ENCODE results near the gene ZNF678. TPM values are rescaled to one million over a fixed set of nuclear protein-coding genes. Genes with fewer than 3 reads are reported as not detected.

Gene ZNF678
- polyA plus RNA-seq, 2 of the 4 experiments (the other 2 are of a cell fraction), result 3.5 to 6.9 TPM

DNA sequence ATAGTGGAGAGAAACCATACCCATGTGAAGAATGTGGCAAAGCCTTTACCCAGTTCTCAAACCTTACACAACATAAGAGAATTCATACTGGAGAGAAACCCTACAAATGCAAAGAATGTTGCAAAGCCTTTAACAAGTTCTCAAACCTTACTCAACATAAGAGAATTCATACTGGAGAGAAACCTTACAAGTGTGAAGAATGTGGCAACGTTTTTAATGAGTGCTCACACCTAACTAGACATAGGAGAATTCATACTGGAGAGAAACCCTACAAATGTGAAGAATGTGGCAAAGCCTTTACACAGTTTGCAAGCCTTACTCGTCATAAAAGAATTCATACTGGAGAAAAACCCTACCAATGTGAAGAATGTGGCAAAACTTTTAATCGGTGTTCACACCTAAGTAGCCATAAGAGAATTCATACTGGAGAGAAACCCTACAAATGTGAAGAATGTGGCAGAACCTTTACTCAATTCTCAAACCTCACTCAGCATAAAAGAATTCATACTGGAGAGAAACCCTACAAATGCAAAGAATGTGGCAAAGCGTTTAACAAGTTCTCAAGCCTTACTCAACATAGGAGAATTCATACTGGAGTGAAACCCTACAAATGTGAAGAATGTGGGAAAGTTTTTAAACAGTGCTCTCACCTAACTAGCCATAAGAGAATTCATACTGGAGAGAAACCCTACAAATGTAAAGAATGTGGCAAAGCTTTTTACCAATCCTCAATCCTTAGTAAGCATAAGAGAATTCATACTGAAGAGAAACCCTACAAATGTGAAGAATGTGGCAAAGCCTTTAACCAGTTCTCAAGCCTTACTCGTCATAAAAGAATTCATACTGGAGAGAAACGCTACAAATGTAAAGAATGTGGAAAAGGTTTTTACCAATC is 91.7 kb downstream of the ZNF678 start:
- no peak for ATAC-seq
- DNase-seq (ENCODE audit: low read depth in 1 of 2, low spot score in 1 of 2), result no peak
- FAIRE-seq, result no peak
- POLR2A ChIA-PET, result no interaction called here
- H3K27ac ChIP-seq, result no peak overlapping the region
- 65% methylated on average over 6 of the region's 6 CpGs for WGBS (ENCODE audit: missing lambda C conversion rate)
- H3K4me1 ChIP-seq, result no peaks in the 10 kb centered on the region
- CTCF ChIA-PET, result interaction anchor here (0.8 kb wide), 1 partner anchor 12 kb away, joined by 3 read pairs; no protein-coding TSS in a partner anchor
- H3K4me3 ChIP-seq, result no peak overlapping the region
- H3K9me3 ChIP-seq, result peaks cover 94% of the 10 kb centered on the region
- no peak overlapping the region for H3K4me2 ChIP-seq
- TF ChIP-seq GATA3 (IDR thresholded peaks at IDR 0.05; ENCODE audit: borderline replicate concordance) (peak; percentile 48; the same call in 1 of the 2 replicates), KDM1A (IDR thresholded peaks at IDR 0.05; ENCODE audit: low read depth) (peak; percentile 49; the same call in 1 of the 2 replicates), CBX2 (IDR thresholded peaks at IDR 0.05; ENCODE audit: borderline replicate concordance, low read depth) (no peak), TFCP2L1 (CRISPR knock-in tag; IDR thresholded peaks at IDR 0.05) (no peak), ZSCAN20 (CRISPR knock-in tag; IDR thresholded peaks at IDR 0.05) (no peak)
- TF ChIP-seq, protein P1, sequence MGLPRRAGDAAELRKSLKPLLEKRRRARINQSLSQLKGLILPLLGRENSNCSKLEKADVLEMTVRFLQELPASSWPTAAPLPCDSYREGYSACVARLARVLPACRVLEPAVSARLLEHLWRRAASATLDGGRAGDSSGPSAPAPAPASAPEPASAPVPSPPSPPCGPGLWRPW (IDR thresholded peaks at IDR 0.05), result 0 out of 2 replicates have a peak, but pooled peaks have one; percentile 37

DNA sequence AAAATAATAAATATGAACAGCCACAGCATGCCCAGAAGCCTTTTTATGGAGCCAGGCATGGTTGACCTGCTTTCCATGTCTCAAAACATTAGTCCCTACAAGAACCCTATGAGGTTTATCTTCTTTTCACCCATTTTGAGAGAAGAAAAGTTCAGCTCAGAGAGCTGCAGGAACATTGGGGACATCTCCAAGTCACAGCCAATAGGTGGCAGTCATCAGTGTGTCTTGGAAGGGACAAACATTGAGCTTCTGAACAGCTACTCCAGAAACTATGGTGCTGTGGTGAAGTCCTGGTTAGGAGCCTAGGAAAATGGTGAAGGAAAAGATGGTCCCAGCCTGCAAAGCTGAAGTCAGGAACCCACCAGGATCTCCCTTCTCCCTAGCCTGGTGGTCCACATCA is 98.1 kb downstream of the ZNF678 start:
- peak in 1 of 2 experiments; percentile 23 for DNase-seq (ENCODE audit: low read depth in 1 of 2, low spot score in 1 of 2)
- no peak for TF ChIP-seq MAFK (IDR thresholded peaks at IDR 0.05; ENCODE audit: partially characterized antibody)
- TF ChIP-seq KDM1A (IDR thresholded peaks at IDR 0.05; ENCODE audit: low read depth), result no peak
- TF ChIP-seq GATA3 (IDR thresholded peaks at IDR 0.05; ENCODE audit: borderline replicate concordance), result no peak
- no peak for TF ChIP-seq BHLHE40 (IDR thresholded peaks at IDR 0.05; ENCODE audit: low read depth, low read length)
- TF ChIP-seq HOXB5 (CRISPR knock-in tag; IDR thresholded peaks at IDR 0.05), result no peak
- TF ChIP-seq RARB (CRISPR knock-in tag; IDR thresholded peaks at IDR 0.05), result no peak
- TF ChIP-seq FOSL2 (IDR thresholded peaks at IDR 0.05), result no peak
- TF ChIP-seq FOSL2 (CRISPR knock-in tag; IDR thresholded peaks at IDR 0.05), result no peak
- Histone ChIP-seq H3K4me2 (no peak overlapping the region), H3K27ac (no peak overlapping the region), H3K9me3 (peaks cover 92% of the 10 kb centered on the region), H3K4me1 (no peaks in the 10 kb centered on the region), H3K4me3 (no peak overlapping the region)
- FAIRE-seq, result no peak
- ChIA-PET CTCF (no interaction called here), POLR2A (no interaction called here)
- ATAC-seq, result no peak

DNA sequence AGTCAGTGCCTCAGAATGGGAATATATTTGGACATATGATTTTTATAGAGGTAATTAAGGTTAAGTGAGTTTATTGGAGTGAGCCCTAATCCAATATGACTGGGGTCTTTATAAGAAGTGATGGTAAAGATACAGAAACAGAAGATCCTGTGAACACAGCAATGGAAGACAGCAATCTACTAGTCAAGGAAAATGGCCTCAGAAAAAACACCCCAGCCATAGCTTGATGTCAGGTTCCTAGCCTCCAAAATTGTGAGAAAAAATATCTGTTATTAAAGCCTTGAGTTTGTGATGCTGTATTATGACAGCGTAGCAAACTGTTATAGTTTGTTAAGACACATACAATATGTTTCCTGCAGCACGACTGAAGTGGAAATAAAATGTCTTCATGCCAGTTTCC is 99.6 kb downstream of the ZNF678 start:
- no peak for FAIRE-seq
- no peak for DNase-seq (ENCODE audit: low read depth in 1 of 2, low spot score in 1 of 2)
- TF ChIP-seq HOXB5 (CRISPR knock-in tag; IDR thresholded peaks at IDR 0.05), result no peak
- no peak for TF ChIP-seq BHLHE40 (IDR thresholded peaks at IDR 0.05; ENCODE audit: low read depth, low read length)
- no peak for TF ChIP-seq CEBPB (IDR thresholded peaks at IDR 0.05)
- TF ChIP-seq HOXB13 (CRISPR knock-in tag; IDR thresholded peaks at IDR 0.05; ENCODE audit: low read depth), result no peak
- no peak for TF ChIP-seq RCOR1 (IDR thresholded peaks at IDR 0.05; ENCODE audit: low read depth, low read length)
- TF ChIP-seq, protein P2, sequence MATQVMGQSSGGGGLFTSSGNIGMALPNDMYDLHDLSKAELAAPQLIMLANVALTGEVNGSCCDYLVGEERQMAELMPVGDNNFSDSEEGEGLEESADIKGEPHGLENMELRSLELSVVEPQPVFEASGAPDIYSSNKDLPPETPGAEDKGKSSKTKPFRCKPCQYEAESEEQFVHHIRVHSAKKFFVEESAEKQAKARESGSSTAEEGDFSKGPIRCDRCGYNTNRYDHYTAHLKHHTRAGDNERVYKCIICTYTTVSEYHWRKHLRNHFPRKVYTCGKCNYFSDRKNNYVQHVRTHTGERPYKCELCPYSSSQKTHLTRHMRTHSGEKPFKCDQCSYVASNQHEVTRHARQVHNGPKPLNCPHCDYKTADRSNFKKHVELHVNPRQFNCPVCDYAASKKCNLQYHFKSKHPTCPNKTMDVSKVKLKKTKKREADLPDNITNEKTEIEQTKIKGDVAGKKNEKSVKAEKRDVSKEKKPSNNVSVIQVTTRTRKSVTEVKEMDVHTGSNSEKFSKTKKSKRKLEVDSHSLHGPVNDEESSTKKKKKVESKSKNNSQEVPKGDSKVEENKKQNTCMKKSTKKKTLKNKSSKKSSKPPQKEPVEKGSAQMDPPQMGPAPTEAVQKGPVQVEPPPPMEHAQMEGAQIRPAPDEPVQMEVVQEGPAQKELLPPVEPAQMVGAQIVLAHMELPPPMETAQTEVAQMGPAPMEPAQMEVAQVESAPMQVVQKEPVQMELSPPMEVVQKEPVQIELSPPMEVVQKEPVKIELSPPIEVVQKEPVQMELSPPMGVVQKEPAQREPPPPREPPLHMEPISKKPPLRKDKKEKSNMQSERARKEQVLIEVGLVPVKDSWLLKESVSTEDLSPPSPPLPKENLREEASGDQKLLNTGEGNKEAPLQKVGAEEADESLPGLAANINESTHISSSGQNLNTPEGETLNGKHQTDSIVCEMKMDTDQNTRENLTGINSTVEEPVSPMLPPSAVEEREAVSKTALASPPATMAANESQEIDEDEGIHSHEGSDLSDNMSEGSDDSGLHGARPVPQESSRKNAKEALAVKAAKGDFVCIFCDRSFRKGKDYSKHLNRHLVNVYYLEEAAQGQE (IDR thresholded peaks at IDR 0.05), result no peak
- TF ChIP-seq RFX5 (IDR thresholded peaks at IDR 0.05), result no peak
- TF ChIP-seq EP300 (IDR thresholded peaks at IDR 0.05), result no peak
- TF ChIP-seq ESRRA (IDR thresholded peaks at IDR 0.05; ENCODE audit: borderline replicate concordance, low read length), result no peak
- no peak for TF ChIP-seq FOSL2 (IDR thresholded peaks at IDR 0.05)
- TF ChIP-seq FOSL2 (CRISPR knock-in tag; IDR thresholded peaks at IDR 0.05), result no peak
- TF ChIP-seq, protein P3, sequence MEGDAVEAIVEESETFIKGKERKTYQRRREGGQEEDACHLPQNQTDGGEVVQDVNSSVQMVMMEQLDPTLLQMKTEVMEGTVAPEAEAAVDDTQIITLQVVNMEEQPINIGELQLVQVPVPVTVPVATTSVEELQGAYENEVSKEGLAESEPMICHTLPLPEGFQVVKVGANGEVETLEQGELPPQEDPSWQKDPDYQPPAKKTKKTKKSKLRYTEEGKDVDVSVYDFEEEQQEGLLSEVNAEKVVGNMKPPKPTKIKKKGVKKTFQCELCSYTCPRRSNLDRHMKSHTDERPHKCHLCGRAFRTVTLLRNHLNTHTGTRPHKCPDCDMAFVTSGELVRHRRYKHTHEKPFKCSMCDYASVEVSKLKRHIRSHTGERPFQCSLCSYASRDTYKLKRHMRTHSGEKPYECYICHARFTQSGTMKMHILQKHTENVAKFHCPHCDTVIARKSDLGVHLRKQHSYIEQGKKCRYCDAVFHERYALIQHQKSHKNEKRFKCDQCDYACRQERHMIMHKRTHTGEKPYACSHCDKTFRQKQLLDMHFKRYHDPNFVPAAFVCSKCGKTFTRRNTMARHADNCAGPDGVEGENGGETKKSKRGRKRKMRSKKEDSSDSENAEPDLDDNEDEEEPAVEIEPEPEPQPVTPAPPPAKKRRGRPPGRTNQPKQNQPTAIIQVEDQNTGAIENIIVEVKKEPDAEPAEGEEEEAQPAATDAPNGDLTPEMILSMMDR (IDR thresholded peaks at IDR 0.05), result no peak
- no peak for TF ChIP-seq FOXS1 (CRISPR knock-in tag; IDR thresholded peaks at IDR 0.05)
- 82% methylated on average over 2 of the region's 2 CpGs for WGBS (ENCODE audit: missing lambda C conversion rate)
- Histone ChIP-seq H3K9me3 (peaks cover 93% of the 10 kb centered on the region), H3K4me1 (no peaks in the 10 kb centered on the region), H3K27ac (no peak overlapping the region), H3K4me2 (no peak overlapping the region), H3K4me3 (no peak overlapping the region)
- POLR2A ChIA-PET, result no interaction called here
- CTCF ChIA-PET, result interaction anchor here (1.0 kb wide), 1 partner anchor 1029 kb away, joined by 3 read pairs; no protein-coding TSS in a partner anchor
- ATAC-seq, result no peak
